SK-N-SH (cell line): ENCODE results near the gene CSNK1D. TPM values are rescaled to one million over a fixed set of nuclear protein-coding genes. Genes with fewer than 3 reads are reported as not detected.

Experiments used
- CTCF ChIA-PET: fragments of 300-600, 350-600 bp; formaldehyde crosslinking; extraction: SDS; loops from one replicate; lab custom pipeline; 2021; lab: Yijun Ruan, JAX
- POLR2A ChIA-PET: fragments of 350-600 bp; sonication (Branson Sonifier 250); formaldehyde crosslinking; extraction: SDS; loops from one replicate; lab custom pipeline; 2020; ENCODE audit warnings: antibody characterized with exemption, inconsistent platforms; lab: Yijun Ruan, JAX
- DNase-seq: peaks from one replicate; pipeline ENCODE4 v3.0.0; 2012
- H2AFZ ChIP-seq: fragments of 200-600 bp; sonication (generic); 2 replicates; pipeline ENCODE4 v1.8.1; 2016; ENCODE audit warnings: antibody characterized with exemption, mild to moderate bottlenecking, low read depth
- H3F3A ChIP-seq: fragments of 200-600 bp; sonication (generic); replicated peaks from 2 replicates; pipeline ENCODE3; 2016; ENCODE audit warnings: antibody characterized with exemption, mild to moderate bottlenecking; ENCODE audit not compliant: insufficient read depth
- H3K27ac ChIP-seq, 2 experiments: fragments of 200-500 bp in 1 of 2; fragments of 200-600 bp in 1 of 2; sonication (Bioruptor generic) in 1 of 2; sonication (generic), shearing (Covaris generic) in 1 of 2; 2 replicates each; pipeline versions ENCODE4 v1.5.1 to v1.6.1; 2014 to 2016; ENCODE audit warnings: low read depth in 2 of 2, inconsistent platforms in 1 of 2, low read length in 1 of 2, mild to moderate bottlenecking in 1 of 2, mixed read lengths in 1 of 2
- H3K27me3 ChIP-seq: fragments of 200-600 bp; sonication (generic), shearing (Covaris generic); 2 replicates; pipeline ENCODE4 v1.6.1; 2016; ENCODE audit warnings: mixed run types; ENCODE audit not compliant: insufficient read depth
- H3K36me3 ChIP-seq, 2 experiments: fragments of 200-500 bp in 1 of 2; fragments of 200-600 bp in 1 of 2; sonication (Bioruptor generic) in 1 of 2; sonication (generic) in 1 of 2; replicated peaks in 1 of 2; 2 replicates each; pipeline versions ENCODE3 to v1.5.1; 2014 to 2016; ENCODE audit warnings: low read length in 1 of 2, mild to moderate bottlenecking in 1 of 2; ENCODE audit not compliant: insufficient read depth in 2 of 2, control insufficient read depth in 1 of 2
- H3K4me1 ChIP-seq, 2 experiments: fragments of 200-500 bp in 1 of 2; fragments of 200-600 bp in 1 of 2; sonication (Bioruptor generic) in 1 of 2; sonication (generic), shearing (Covaris generic) in 1 of 2; 2 replicates each; pipeline versions ENCODE4 v1.5.1 to v1.6.1; 2014 to 2016; ENCODE audit warnings: low read depth in 1 of 2, low read length in 1 of 2, mixed run types in 1 of 2; ENCODE audit not compliant: insufficient read depth in 2 of 2, control insufficient read depth in 1 of 2
- H3K4me2 ChIP-seq: fragments of 200-600 bp; sonication (generic), shearing (Covaris generic); 2 replicates; pipeline ENCODE4 v1.6.1; 2017; ENCODE audit warnings: mixed run types
- H3K4me3 ChIP-seq, 2 experiments: fragments of 200-500 bp in 1 of 2; fragments of 200-600 bp in 1 of 2; sonication (Bioruptor generic) in 1 of 2; sonication (generic), shearing (Covaris generic) in 1 of 2; 2 replicates each; pipeline versions ENCODE4 v1.5.1 to v1.8.1; 2014 to 2016; ENCODE audit warnings: low read depth in 2 of 2, inconsistent platforms in 1 of 2, low read length in 1 of 2, mild to moderate bottlenecking in 1 of 2, mixed read lengths in 1 of 2, moderate library complexity in 1 of 2
- H3K79me2 ChIP-seq: fragments of 200-600 bp; sonication (generic); 2 replicates; pipeline ENCODE4 v1.8.1; 2017; ENCODE audit warnings: mild to moderate bottlenecking; ENCODE audit not compliant: insufficient read depth
- H3K9ac ChIP-seq: fragments of 200-600 bp; sonication (generic); 2 replicates; pipeline ENCODE4 v1.6.1; 2017; ENCODE audit warnings: mixed run types
- H3K9me2 ChIP-seq: fragments of 200-600 bp; sonication (generic); 2 replicates; pipeline ENCODE4 v1.6.1; 2017; ENCODE audit warnings: mixed run types
- H3K9me3 ChIP-seq: fragments of 200-600 bp; sonication (generic); 2 replicates; pipeline ENCODE4 v1.6.1; 2017; ENCODE audit warnings: mixed run types, mild to moderate bottlenecking, moderate library complexity
- H4K20me1 ChIP-seq: fragments of 200-600 bp; sonication (generic); 2 replicates; pipeline ENCODE4 v1.6.1; 2017; ENCODE audit warnings: mild to moderate bottlenecking, mixed run types; ENCODE audit not compliant: insufficient read depth
- CHD2 ChIP-seq: fragments of 150-350 bp; IDR thresholded peaks from 2 replicates; pipeline ENCODE4 v1.6.1; 2018; ENCODE audit warnings: low read length; ENCODE audit not compliant: partially characterized antibody
- EP300 ChIP-seq, 2 experiments: IDR thresholded peaks; 2 replicates each; pipeline versions ENCODE4 v1.4.0 to v1.6.1; 2012; ENCODE audit warnings: borderline replicate concordance in 1 of 2, low read depth in 1 of 2, low read length in 1 of 2
- EZH2phosphoT487 ChIP-seq: fragments of 200-600 bp; sonication (generic); IDR thresholded peaks from 2 replicates; pipeline ENCODE4 v1.6.1; 2017; ENCODE audit warnings: low read depth, mixed run types, mild to moderate bottlenecking, antibody characterized with exemption, moderate library complexity, borderline replicate concordance
- FOXJ3 ChIP-seq: sonication (generic); formaldehyde crosslinking; IDR thresholded peaks from 2 replicates; pipeline ENCODE4 v1.5.1; 2020; ENCODE audit warnings: mild to moderate bottlenecking, missing genetic modification reagents
- JUND ChIP-seq: IDR thresholded peaks from 2 replicates; pipeline ENCODE4 v1.4.0; 2012
- MXI1 ChIP-seq: IDR thresholded peaks from 2 replicates; pipeline ENCODE4 v1.6.1; 2012; ENCODE audit warnings: mild to moderate bottlenecking, low read depth, low read length, improper control_type of control experiment
- NRF1 ChIP-seq: IDR thresholded peaks from 2 replicates; pipeline ENCODE4 v1.6.1; 2012; ENCODE audit warnings: low read depth, mild to moderate bottlenecking, low read length
- POLR2AphosphoS5 ChIP-seq: IDR thresholded peaks from 2 replicates; pipeline ENCODE4 v1.6.1; 2012; ENCODE audit warnings: low read depth, low read length
- RAD21 ChIP-seq: IDR thresholded peaks from 2 replicates; pipeline ENCODE4 v1.6.1; 2012; ENCODE audit warnings: mild to moderate bottlenecking, low read length
- RXRA ChIP-seq: IDR thresholded peaks from 2 replicates; pipeline ENCODE4 v1.4.0; 2012; ENCODE audit warnings: low read depth, mild to moderate bottlenecking, borderline replicate concordance
- SIN3A ChIP-seq: IDR thresholded peaks from 2 replicates; pipeline ENCODE4 v1.6.1; 2012; ENCODE audit warnings: low read depth, mild to moderate bottlenecking, low read length, moderate library complexity, borderline replicate concordance
- SMC3 ChIP-seq: IDR thresholded peaks from 2 replicates; pipeline ENCODE4 v1.6.1; 2012; ENCODE audit warnings: low read depth, low read length, improper control_type of control experiment
- TCF12 ChIP-seq: IDR thresholded peaks from 2 replicates; pipeline ENCODE4 v1.4.0; 2012
- TEAD4 ChIP-seq: IDR thresholded peaks from 2 replicates; pipeline ENCODE4 v1.4.0; 2012; ENCODE audit warnings: mild to moderate bottlenecking, borderline replicate concordance; ENCODE audit not compliant: insufficient read depth
- YY1 ChIP-seq: IDR thresholded peaks from 2 replicates; pipeline ENCODE4 v1.4.0; 2012; ENCODE audit warnings: low read depth, mild to moderate bottlenecking
- ZBTB33 ChIP-seq: IDR thresholded peaks from 2 replicates; pipeline ENCODE4 v1.4.0; 2012; ENCODE audit warnings: low read depth, borderline replicate concordance
- WGBS: methylation state at CpG from one replicate; pipeline ENCODE4 v1.1.6; 2017; ENCODE audit warnings: low lambda C conversion rate; 5-methylcytosine and 5-hydroxymethylcytosine counted together
- polyA plus RNA-seq, 3 experiments: library from polyadenylated mRNA; depleted of rRNA; stranded (reverse); fragments of >200 nt; gene quantifications; 2 replicates each; pipeline ENCODE4 v1.2.3, GENCODE V29; 2012
- TF ChIP-seq, protein P1 (sequence below): IDR thresholded peaks from 2 replicates; pipeline ENCODE4 v1.6.1; 2012; ENCODE audit warnings: mild to moderate bottlenecking, low read depth, low read length, moderate library complexity
- TF ChIP-seq, protein P2 (sequence below): fragments of 200-600 bp; sonication (generic); IDR thresholded peaks from 2 replicates; pipeline ENCODE4 v1.6.1; 2017; ENCODE audit warnings: antibody characterized with exemption, mild to moderate bottlenecking, moderate library complexity

CSNK1D gene
- polyA plus RNA-seq, 1 of the 3 experiments (the other 2 are of a cell fraction) = 216 TPM

DNA sequence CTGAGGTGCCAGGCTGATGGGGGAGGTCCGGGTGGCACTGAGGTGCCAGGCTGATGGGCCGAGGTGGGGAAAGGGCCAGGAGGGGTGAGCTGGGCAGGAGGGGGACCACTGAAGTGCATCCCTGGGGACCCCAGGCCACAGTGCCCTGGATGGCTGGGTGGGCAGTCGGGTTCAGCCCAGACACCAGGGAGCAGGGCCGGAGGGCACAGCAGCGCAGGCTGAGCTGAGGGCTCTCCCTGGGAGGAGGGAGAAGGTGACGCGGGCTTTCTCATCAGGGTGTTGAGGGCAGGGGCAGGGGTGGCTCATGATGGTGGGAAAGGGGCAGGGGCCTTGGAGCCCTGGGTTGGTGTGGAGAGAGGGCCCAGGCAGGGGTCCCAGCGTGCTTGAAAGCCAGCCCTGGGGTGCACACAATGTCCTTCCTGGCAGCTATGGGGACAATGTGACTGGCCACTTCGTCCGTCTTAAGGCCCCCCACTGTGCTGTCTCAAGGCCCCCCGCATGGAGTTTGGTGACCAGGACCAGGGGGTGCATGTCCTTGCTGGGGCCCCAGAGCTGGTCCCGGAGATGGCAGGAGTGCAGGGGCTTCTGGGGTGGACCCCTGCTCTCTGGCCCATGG is 27.9 kb upstream of the CSNK1D start:
- Histone ChIP-seq H3K9me2 (no peaks in the 10 kb centered on the region), H4K20me1 (no peaks in the 10 kb centered on the region), H3K9ac (no peak overlapping the region), H3F3A (peaks cover 10% of the 10 kb centered on the region), H3K27me3 (no peaks in the 10 kb centered on the region), H3K4me2 (no peak overlapping the region), H3K36me3 (no peaks in the 10 kb centered on the region), H3K4me1 (peaks cover 21 to 36% of the 10 kb centered on the region in 2 experiments; a peak in 3 of 4 replicates), H3K79me2 (no peaks in the 10 kb centered on the region), H3K27ac (no peak overlapping the region), H2AFZ (no peak overlapping the region), H3K4me3 (no peak overlapping the region), H3K9me3 (no peaks in the 10 kb centered on the region)
- WGBS = 88% methylated on average over 12 of the region's 12 CpGs
- DNase-seq = peak; percentile 52
- CTCF ChIA-PET = interaction anchor here (0.8 to 15.1 kb wide), 27 partner anchors 9 to 244 kb away, joined by 3 to 184 read pairs (median 6); partner anchors contain the start of genes CD7, CSNK1D, HEXD and OGFOD3
- TF ChIP-seq FOXJ3 (CRISPR knock-in tag) (no peak), TEAD4 (no peak), SIN3A (no peak), MXI1 (no peak), RXRA (no peak), POLR2AphosphoS5 (no peak), NRF1 (no peak), EP300 (IDR thresholded peaks at IDR 0.05; ENCODE audit: borderline replicate concordance in 1 of 2, low read depth in 1 of 2, low read length in 1 of 2) (no peak)
- POLR2A ChIA-PET = interaction anchor here (1.6 to 1.8 kb wide), 2 partner anchors 9 to 29 kb away, joined by 3 to 11 read pairs; no protein-coding TSS in a partner anchor

- Histone ChIP-seq H3K4me1 (peaks cover 21 to 36% of the 10 kb centered on the region in 2 experiments; a peak in 3 of 4 replicates), H3K9me3 (no peaks in the 10 kb centered on the region), H3K4me2 (no peak overlapping the region), H3K4me3 (no peak overlapping the region), H3K79me2 (no peaks in the 10 kb centered on the region), H3K9me2 (no peaks in the 10 kb centered on the region), H3K9ac (no peak overlapping the region), H3K36me3 (no peaks in the 10 kb centered on the region), H4K20me1 (no peaks in the 10 kb centered on the region), H3K27me3 (no peaks in the 10 kb centered on the region), H3K27ac (no peak overlapping the region), H2AFZ (no peak overlapping the region), H3F3A (peaks cover 10% of the 10 kb centered on the region)
- 54% methylated on average over 13 of the region's 21 CpGs for WGBS
- POLR2A ChIA-PET = interaction anchor here (1.2 to 1.8 kb wide), 3 partner anchors 8 to 30 kb away, joined by 3 to 11 read pairs (median 3); partner anchors contain the start of gene CSNK1D
- peak; percentile 97 for DNase-seq
- CTCF ChIA-PET = interaction anchor here (0.5 to 15.1 kb wide), 30 partner anchors 10 to 250 kb away, joined by 3 to 184 read pairs (median 6); partner anchors contain the start of genes CD7, CSNK1D, HEXD and OGFOD3
- TF ChIP-seq, protein P1, sequence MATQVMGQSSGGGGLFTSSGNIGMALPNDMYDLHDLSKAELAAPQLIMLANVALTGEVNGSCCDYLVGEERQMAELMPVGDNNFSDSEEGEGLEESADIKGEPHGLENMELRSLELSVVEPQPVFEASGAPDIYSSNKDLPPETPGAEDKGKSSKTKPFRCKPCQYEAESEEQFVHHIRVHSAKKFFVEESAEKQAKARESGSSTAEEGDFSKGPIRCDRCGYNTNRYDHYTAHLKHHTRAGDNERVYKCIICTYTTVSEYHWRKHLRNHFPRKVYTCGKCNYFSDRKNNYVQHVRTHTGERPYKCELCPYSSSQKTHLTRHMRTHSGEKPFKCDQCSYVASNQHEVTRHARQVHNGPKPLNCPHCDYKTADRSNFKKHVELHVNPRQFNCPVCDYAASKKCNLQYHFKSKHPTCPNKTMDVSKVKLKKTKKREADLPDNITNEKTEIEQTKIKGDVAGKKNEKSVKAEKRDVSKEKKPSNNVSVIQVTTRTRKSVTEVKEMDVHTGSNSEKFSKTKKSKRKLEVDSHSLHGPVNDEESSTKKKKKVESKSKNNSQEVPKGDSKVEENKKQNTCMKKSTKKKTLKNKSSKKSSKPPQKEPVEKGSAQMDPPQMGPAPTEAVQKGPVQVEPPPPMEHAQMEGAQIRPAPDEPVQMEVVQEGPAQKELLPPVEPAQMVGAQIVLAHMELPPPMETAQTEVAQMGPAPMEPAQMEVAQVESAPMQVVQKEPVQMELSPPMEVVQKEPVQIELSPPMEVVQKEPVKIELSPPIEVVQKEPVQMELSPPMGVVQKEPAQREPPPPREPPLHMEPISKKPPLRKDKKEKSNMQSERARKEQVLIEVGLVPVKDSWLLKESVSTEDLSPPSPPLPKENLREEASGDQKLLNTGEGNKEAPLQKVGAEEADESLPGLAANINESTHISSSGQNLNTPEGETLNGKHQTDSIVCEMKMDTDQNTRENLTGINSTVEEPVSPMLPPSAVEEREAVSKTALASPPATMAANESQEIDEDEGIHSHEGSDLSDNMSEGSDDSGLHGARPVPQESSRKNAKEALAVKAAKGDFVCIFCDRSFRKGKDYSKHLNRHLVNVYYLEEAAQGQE = 0 out of 2 replicates have a peak, but pooled peaks have one; percentile 36
- peak; percentile 84 for TF ChIP-seq RAD21
- no peak for TF ChIP-seq EZH2phosphoT487
- TF ChIP-seq YY1 = no peak
- TF ChIP-seq FOXJ3 (CRISPR knock-in tag) = 0 out of 2 replicates have a peak, but pooled peaks have one; percentile 37
- TF ChIP-seq, protein P2, sequence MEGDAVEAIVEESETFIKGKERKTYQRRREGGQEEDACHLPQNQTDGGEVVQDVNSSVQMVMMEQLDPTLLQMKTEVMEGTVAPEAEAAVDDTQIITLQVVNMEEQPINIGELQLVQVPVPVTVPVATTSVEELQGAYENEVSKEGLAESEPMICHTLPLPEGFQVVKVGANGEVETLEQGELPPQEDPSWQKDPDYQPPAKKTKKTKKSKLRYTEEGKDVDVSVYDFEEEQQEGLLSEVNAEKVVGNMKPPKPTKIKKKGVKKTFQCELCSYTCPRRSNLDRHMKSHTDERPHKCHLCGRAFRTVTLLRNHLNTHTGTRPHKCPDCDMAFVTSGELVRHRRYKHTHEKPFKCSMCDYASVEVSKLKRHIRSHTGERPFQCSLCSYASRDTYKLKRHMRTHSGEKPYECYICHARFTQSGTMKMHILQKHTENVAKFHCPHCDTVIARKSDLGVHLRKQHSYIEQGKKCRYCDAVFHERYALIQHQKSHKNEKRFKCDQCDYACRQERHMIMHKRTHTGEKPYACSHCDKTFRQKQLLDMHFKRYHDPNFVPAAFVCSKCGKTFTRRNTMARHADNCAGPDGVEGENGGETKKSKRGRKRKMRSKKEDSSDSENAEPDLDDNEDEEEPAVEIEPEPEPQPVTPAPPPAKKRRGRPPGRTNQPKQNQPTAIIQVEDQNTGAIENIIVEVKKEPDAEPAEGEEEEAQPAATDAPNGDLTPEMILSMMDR = peak; percentile 87
- TF ChIP-seq MXI1 = peak; percentile 61; the same call in 1 of the 2 replicates
- no peak for TF ChIP-seq ZBTB33
- peak; percentile 47 for TF ChIP-seq CHD2
- peak; percentile 93 for TF ChIP-seq SMC3
- no peak for TF ChIP-seq TCF12
- no peak for TF ChIP-seq EP300 (IDR thresholded peaks at IDR 0.05; ENCODE audit: borderline replicate concordance in 1 of 2, low read depth in 1 of 2, low read length in 1 of 2)
- no peak for TF ChIP-seq JUND
Observed at GRCh38 chr17:82300707-82301270, 27.3 kb upstream of the CSNK1D start.
